Peyer's patch (tissue), 4 donors: ENCODE data around the gene ARHGAP19. TPM values are rescaled to one million over a fixed set of nuclear protein-coding genes. Genes with fewer than 3 reads are reported as not detected.

ENCODE experiments used
- DNase-seq, 3 donors: peaks; one replicate each; pipeline ENCODE4 v3.0.0-alpha.2; 2017 to 2019
- H3K27ac ChIP-seq, 4 donors: fragments of 200-600 bp; sonication (generic); one replicate each; pipeline ENCODE4 v1.5.1; 2016 to 2019
- H3K27me3 ChIP-seq, 2 donors: fragments of 200-600 bp; sonication (generic); one replicate each; pipeline ENCODE4 v1.5.1; 2019
- H3K36me3 ChIP-seq, 3 donors: fragments of 200-600 bp; sonication (generic); one replicate each; pipeline ENCODE4 v1.5.1; 2016 to 2019
- H3K4me1 ChIP-seq, 4 donors: fragments of 200-600 bp; sonication (generic); one replicate each; pipeline ENCODE4 v1.5.1; 2016 to 2019
- H3K4me3 ChIP-seq, 4 donors: fragments of 200-600 bp; sonication (generic); 1 replicate in 3 of 4; 2 replicates in 1 of 4; pipeline ENCODE4 v1.5.1; 2016 to 2019; ENCODE audit warnings: mild to moderate bottlenecking in 1 of 4
- H3K9me3 ChIP-seq, 4 donors: fragments of 200-600 bp; sonication (generic); one replicate each; pipeline ENCODE4 v1.5.1; 2016 to 2019; ENCODE audit warnings: mild to moderate bottlenecking in 1 of 4
- POLR2A ChIP-seq, 2 donors: fragments of 450-650 bp; IDR thresholded peaks; one replicate each; pipeline ENCODE4 v1.5.1; 2017; ENCODE audit warnings: antibody characterized with exemption in 2 of 2, mild to moderate bottlenecking in 2 of 2, moderate library complexity in 2 of 2
- total RNA-seq, 4 donors: library from RNA; depleted of rRNA; stranded (reverse); fragments of >200 nt; gene quantifications; one replicate each; pipeline ENCODE4 v1.1.0, GENCODE V29; 2016
- TF ChIP-seq, protein P1 (sequence below), 6 experiments: fragments of 450-650 bp in 4 of 6; fragments of 200-600 bp in 2 of 6; sonication (generic) in 1 of 6; IDR thresholded peaks; one replicate each; pipeline ENCODE4 v1.5.1; 2017 to 2019; ENCODE audit warnings: antibody characterized with exemption in 6 of 6, mild to moderate bottlenecking in 3 of 6, moderate library complexity in 1 of 6

ARHGAP19 gene
- total RNA-seq, 4 donors from 2014 or later, result 4.9 to 28.9 (median 7.3) TPM

DNA sequence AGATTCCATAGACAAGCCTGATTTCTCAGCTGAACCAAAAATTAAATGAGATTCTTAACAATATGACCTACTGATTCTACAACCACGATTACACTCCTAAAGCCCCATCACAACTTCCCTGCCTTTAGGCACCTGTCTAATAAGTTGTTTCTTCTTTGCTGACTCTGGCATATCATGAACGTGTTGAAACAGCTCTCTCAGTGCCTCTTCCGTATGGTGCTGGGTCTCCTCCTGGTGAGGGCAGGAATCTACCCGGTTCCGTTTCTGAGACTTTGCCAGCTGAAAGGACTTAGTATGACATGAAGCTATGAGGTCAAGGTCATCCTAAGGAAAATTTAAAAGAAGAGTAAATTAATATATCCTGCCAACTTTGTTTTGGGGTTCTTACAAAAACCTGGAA, 48.6 kb downstream of the ARHGAP19 start:
- H3K27ac ChIP-seq, result no peak overlapping the region
- no peaks in the 10 kb centered on the region for H3K9me3 ChIP-seq
- no peak for TF ChIP-seq POLR2A (IDR thresholded peaks at IDR 0.05)
- TF ChIP-seq, protein P1, sequence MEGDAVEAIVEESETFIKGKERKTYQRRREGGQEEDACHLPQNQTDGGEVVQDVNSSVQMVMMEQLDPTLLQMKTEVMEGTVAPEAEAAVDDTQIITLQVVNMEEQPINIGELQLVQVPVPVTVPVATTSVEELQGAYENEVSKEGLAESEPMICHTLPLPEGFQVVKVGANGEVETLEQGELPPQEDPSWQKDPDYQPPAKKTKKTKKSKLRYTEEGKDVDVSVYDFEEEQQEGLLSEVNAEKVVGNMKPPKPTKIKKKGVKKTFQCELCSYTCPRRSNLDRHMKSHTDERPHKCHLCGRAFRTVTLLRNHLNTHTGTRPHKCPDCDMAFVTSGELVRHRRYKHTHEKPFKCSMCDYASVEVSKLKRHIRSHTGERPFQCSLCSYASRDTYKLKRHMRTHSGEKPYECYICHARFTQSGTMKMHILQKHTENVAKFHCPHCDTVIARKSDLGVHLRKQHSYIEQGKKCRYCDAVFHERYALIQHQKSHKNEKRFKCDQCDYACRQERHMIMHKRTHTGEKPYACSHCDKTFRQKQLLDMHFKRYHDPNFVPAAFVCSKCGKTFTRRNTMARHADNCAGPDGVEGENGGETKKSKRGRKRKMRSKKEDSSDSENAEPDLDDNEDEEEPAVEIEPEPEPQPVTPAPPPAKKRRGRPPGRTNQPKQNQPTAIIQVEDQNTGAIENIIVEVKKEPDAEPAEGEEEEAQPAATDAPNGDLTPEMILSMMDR (IDR thresholded peaks at IDR 0.05), result no peak
- H3K27me3 ChIP-seq, result no peaks in the 10 kb centered on the region
- no peak for DNase-seq
- no peak overlapping the region for H3K4me3 ChIP-seq
- H3K36me3 ChIP-seq, result peaks cover 0 to 28% (median 0%) of the 10 kb centered on the region in 3 donors
- H3K4me1 ChIP-seq, result no peaks in the 10 kb centered on the region

DNA sequence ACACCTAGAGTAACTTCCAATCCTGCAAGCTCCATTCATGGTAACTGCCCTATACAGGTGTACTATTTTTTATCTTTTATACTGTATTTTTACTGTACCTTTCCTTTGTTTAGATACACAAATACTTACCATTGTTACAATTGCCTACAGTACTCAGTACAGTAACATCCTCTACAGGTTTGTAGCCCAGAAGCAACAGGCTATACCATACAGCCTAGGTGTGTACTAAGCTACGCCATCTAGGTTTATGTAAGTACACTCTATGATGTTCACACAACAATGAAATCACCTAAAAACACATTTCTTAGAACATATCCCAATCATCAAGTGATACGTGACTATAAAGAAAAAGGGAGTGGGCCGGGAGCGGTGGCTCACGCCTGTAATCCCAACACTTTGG, 53.6 kb downstream of the ARHGAP19 start:
- no peaks in the 10 kb centered on the region for H3K4me1 ChIP-seq
- no peak for DNase-seq
- H3K27ac ChIP-seq, result no peak overlapping the region
- H3K36me3 ChIP-seq, result peaks cover 0 to 18% (median 0%) of the 10 kb centered on the region in 3 donors
- no peak overlapping the region for H3K4me3 ChIP-seq
- H3K27me3 ChIP-seq, result no peaks in the 10 kb centered on the region
- H3K9me3 ChIP-seq, result no peaks in the 10 kb centered on the region
- no peak for TF ChIP-seq POLR2A (IDR thresholded peaks at IDR 0.05)
- TF ChIP-seq, protein P1 (IDR thresholded peaks at IDR 0.05), result no peak

GRCh38 chr10:97235353-97235752, 57.1 kb downstream of the ARHGAP19 start:
- no peak for TF ChIP-seq POLR2A (IDR thresholded peaks at IDR 0.05)
- TF ChIP-seq, protein P1 (IDR thresholded peaks at IDR 0.05), result no peak
- H3K9me3 ChIP-seq, result no peaks in the 10 kb centered on the region
- H3K4me1 ChIP-seq, result no peaks in the 10 kb centered on the region
- H3K27ac ChIP-seq, result no peak overlapping the region
- H3K27me3 ChIP-seq, result no peaks in the 10 kb centered on the region
- DNase-seq, result no peak
- H3K36me3 ChIP-seq, result peaks cover 0 to 5% (median 0%) of the 10 kb centered on the region in 3 donors
- H3K4me3 ChIP-seq, result no peak overlapping the region

DNA sequence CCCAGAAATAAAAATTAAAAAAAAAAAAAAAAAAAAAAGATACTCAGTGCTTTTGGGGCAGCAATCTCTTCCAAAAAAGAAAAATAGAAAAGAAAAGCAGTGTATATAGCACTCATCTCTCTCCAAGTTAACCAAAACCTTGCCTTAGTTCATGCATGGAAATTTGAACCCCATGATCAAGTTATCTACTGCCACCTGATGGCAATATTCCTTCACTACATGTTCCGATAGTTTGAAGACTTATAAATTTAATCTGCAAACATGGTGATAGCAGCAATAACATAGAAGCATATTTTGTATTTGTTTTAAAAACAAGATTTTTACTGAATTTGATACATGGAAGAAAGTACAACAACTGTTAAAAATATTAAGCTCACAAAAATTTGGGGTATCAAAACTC, 58.0 kb downstream of the ARHGAP19 start:
- no peaks in the 10 kb centered on the region for H3K4me1 ChIP-seq
- DNase-seq, result no peak
- no peaks in the 10 kb centered on the region for H3K9me3 ChIP-seq
- no peak overlapping the region for H3K4me3 ChIP-seq
- peaks cover 0 to 12% (median 0%) of the 10 kb centered on the region in 3 donors for H3K36me3 ChIP-seq
- H3K27me3 ChIP-seq, result no peaks in the 10 kb centered on the region
- TF ChIP-seq POLR2A (IDR thresholded peaks at IDR 0.05), result no peak
- TF ChIP-seq, protein P1 (IDR thresholded peaks at IDR 0.05), result peak in 4 of 6 experiments; percentile 56 to 76 (median 68)
- no peak overlapping the region for H3K27ac ChIP-seq

GRCh38 chr10:97230146-97230545, 62.3 kb downstream of the ARHGAP19 start:
- DNase-seq, result no peak
- Histone ChIP-seq H3K36me3 (peaks cover 0 to 31% (median 0%) of the 10 kb centered on the region in 3 donors), H3K27ac (no peak overlapping the region), H3K9me3 (no peaks in the 10 kb centered on the region), H3K27me3 (no peaks in the 10 kb centered on the region), H3K4me3 (no peak overlapping the region), H3K4me1 (no peaks in the 10 kb centered on the region)
- no peak for TF ChIP-seq POLR2A (IDR thresholded peaks at IDR 0.05)
- TF ChIP-seq, protein P1 (IDR thresholded peaks at IDR 0.05), result no peak
